ENCODE data around the gene RAD9A. TPM values are rescaled to one million over a fixed set of nuclear protein-coding genes. Genes with fewer than 3 reads are reported as not detected.
A peak's percentile ranks its signal among the peaks of the same experiment; 100 is the strongest.

Gene RAD9A
- total RNA-seq, 1 experiment from 2014 or later = 13.3 TPM

GRCh38 chr11:67409781-67410368 is 18.1 kb downstream of the RAD9A start:
- DNase-seq (ENCODE audit: low read depth) = no peak

DNA sequence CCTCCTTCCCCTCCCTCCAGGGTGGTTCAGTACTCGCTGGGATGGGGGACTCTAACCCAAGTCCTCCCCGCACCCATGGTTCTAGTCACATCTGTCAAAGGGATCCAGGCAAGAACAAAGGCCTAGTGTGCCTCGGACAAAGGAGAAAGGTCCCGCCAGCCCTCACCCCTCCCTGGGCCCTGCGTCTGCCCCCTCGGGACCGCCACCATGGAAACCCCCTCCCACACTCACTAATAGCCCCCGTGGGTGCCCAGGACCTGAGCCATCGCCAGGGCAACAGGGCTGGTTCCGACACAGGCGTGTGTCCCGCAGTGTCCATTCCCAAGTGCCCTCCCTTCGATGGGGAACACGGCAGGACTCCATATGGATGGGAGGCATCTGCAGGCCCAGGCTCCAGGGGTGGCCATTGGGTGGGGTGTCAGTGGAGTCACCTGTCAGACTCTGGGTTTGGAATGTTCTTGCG is 18.6 kb downstream of the RAD9A start:
- no peak for DNase-seq (ENCODE audit: low read depth)

DNA sequence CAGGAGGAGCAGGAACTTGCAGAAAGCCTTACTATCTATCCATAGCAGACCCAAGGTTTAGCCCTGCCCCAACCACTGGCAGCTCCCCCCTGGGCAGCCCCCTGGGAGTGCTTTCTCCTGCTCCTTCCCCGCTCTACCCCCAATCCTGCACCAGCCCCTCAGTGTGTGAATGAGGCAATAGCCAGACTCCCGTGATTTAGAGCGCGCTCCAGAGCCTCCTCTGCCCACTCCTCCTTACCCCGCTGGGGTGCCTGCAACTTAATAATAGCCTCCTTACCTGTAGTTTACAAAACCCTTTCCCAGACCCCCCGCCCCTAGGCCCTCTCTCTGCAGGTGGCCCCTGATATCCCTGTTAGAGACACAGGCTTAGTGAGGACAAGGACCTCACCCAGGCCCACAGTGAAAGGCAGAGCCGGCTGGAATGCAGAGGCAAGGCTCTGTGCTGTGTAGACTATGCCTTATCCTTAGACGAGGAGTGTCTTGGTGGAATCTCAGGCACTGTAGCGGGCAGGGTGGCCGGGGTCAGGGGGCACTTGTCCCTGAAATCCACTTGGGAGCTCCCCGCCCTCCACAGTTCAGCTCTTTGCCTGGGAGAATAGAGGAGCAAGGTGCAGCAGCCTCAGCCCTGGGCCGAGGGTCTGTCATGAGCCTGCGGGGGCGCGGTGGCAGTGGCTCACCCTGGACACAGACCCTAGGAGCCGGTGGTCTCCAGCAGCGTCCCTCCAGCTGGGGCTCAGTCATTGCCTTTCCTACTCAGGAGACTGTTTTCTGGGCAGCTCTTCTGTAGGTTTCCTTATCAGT is 19.4 kb downstream of the RAD9A start:
- DNase-seq (ENCODE audit: low read depth) = no peak

DNA sequence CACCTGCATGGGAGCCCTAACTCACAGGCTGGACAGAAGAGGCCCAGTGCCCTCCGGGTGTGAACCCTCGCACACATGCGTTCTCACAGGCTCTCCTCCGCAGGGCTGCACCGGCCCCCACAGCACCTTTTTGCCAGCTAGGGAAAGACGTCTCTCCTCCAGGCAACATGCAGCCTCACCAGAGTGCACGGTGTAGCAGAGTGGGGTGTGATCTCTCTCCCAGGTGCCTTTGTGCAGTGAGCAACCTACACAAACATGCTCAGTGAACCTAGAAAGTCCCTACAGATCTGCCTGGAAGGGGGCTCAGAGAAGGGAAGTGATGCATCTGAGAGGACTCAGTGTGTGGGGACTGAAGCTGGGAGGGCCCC is 20.0 kb downstream of the RAD9A start:
- DNase-seq (ENCODE audit: low read depth) = no peak

DNA sequence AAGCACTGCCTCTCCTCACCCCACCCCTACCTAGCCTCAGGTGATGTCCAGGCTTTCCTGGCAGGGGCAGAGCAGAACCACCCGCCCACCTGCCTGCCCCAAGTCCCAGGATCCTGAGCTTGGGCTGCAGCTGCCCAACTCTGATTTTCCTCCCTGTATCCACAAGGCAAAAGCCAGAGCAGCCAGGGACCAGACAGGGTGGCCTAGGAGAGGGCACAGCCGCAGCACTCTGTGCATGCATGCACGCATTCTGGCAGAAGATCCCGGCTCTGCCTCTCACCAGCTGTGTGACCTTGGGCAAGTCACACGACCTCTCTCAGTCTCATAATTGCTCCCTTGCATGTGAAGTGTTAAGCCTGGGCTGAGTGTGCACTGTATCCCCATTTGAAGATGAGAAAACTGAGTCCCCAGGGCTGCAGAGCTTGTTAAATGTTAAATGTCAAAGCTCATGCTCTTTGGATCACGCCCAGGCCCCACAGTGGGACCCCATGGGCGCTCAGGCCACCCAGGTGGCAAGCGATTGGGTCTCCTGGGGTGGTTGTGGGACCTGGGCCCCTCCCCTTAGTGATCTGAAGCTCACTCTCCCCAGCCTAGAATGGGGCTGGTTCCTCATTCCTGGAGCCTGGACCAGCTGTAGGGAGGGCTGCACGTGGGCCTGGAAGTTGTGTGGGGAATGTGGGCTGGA is 20.9 kb downstream of the RAD9A start:
- DNase-seq (ENCODE audit: low read depth) = no peak

DNA sequence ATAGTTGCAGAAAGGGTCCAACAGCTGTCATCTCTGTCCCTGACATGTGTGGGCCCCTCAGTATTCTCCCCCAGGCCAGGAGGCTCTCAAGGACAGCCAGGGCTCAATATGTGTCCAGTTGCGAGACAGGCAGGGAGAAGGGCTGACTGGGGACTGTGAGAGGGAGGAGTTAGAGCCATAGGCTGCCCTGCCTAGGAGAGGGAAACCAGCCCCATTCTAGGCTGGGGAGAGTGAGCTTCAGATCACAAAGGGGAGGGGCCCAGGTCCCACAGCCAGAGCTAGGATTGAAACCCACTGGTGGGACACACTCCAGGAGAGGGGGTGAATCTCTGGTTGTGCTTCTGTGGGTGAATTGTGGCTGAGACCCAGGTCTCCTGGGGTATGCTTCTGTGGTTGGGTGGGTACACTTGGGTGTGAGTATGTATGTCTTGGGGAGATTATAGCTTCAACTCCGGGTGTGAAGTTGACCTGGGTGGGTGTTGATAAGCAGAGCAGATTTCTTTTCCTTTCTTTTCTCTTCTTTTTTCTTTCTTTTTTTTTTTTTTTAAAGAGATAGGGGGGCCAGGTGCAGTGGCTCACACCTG is 21.6 kb downstream of the RAD9A start:
- no peak for DNase-seq (ENCODE audit: low read depth)

- no peak for DNase-seq (ENCODE audit: low read depth)
Observed at GRCh38 chr11:67415501-67416304, 23.9 kb downstream of the RAD9A start, which contains the start of gene CARNS1. Gene CARNS1, plus strand, starts transcription at chr11:67415678. Its CDS starts 522 bp downstream, at chr11:67416200.

DNA sequence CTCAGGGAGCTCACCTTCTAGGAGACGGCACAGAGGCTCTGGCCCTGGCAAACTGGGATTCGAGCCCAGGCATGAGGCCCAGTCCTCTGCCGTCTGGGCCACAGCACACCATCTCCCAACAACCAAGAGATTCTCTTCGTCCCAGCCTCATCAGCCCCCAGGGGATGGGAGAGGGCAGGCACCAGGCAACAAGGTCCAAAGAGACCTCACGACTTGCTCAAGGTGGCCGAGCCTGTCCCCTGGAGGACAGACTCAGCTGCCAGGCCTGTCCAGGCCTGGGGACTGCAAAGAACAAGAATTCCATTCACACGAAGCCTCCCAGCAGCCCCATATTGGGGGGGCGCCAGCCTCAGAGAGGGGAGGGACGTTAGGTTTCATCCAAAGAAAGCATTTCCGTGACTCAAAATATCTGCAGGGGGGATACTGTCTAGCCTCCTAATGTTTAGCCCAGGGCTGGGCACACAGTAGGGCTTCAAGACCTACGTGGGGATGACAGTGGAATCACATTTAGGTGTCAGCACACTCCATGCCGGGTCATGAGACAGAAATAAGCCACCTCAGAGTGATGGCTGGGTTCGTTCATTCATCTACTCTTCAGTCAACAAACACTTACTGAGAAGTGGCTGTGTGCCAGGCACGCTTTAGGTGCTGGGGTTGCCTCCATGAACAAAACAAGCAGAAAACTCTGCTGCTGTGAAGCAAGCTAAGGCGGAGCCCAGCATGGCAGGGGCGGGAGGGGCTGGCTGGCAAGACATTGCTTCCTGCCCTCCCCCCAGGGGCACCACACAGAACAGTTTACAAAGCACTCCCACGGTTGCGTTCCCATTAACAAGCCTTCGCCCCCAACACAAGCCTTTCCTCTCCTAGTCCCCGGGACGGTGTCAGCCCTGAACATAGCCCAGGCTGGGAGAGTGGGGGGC is 24.9 kb downstream of the RAD9A start:
- DNase-seq (ENCODE audit: low read depth) = peak; percentile 40

- DNase-seq (ENCODE audit: low read depth) = no peak
Observed at GRCh38 chr11:67417425-67417824, 25.6 kb downstream of the RAD9A start.

- no peak for DNase-seq (ENCODE audit: low read depth)
Observed at GRCh38 chr11:67418476-67419281, 26.9 kb downstream of the RAD9A start.

- DNase-seq (ENCODE audit: low read depth) = no peak
Observed at GRCh38 chr11:67419325-67420049, 27.7 kb downstream of the RAD9A start.

DNA sequence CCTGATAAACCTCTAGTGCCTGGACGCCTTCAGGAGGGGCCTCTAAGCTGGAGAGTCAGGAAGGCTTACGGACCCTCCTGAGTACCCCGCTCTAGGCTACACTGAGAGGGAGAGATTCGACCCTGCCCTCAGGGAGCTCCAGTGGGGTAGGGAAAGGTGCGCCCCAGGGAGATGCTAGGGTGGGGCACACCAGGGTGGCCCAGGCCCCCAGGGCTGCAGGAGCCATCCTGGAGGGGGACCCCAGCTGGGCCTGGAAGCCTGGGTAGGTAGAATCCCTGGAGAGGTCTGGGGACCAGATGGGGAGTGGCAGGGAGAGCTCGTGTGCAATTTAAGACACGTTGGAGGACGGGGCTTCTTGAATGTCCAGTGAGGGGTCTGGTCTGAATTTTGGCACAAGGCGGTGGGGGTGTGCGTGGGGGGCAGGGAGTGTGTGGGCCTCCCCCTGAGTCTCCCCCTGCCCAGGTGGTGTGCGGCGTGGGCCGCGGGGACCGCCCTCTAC is 28.4 kb downstream of the RAD9A start:
- DNase-seq (ENCODE audit: low read depth) = no peak

DNA sequence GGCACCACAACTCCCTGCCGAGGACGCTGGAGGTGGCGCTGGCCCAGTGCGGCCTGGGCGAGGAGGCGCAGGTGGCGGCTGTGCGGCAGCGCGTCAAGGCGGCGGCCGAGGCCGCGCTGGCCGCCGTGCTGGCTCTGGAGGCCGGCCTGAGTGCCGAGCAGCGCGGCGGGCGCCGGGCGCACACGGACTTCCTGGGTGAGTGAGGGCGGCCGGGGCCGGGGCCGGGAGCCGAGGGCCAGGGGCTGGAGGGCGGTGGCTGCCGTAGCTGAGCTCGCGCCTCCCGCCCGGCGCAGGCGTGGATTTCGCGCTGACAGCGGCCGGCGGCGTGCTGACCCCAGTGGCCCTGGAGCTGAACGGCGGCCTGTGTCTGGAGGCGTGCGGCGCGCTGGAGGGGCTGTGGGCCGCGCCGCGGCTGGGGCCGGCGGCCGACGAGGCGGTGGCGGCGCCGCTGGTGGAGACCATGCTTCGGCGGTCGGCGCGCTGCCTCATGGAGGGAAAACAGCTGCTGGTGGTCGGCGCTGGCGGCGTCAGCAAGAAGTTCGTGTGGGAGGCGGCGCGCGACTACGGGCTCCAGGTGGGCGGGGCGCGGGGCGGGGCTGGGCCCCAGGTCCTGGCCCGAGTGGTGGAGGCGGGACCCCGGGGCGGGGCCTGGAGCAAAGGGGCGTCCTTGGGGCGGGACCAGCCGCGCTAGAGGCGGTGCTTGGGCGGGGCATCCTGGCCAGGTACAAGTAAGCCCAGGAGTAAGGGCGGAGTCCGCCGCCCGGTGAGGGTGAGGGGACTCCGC is 29.1 kb downstream of the RAD9A start:
- peak; percentile 84 for DNase-seq (ENCODE audit: low read depth)

DNA sequence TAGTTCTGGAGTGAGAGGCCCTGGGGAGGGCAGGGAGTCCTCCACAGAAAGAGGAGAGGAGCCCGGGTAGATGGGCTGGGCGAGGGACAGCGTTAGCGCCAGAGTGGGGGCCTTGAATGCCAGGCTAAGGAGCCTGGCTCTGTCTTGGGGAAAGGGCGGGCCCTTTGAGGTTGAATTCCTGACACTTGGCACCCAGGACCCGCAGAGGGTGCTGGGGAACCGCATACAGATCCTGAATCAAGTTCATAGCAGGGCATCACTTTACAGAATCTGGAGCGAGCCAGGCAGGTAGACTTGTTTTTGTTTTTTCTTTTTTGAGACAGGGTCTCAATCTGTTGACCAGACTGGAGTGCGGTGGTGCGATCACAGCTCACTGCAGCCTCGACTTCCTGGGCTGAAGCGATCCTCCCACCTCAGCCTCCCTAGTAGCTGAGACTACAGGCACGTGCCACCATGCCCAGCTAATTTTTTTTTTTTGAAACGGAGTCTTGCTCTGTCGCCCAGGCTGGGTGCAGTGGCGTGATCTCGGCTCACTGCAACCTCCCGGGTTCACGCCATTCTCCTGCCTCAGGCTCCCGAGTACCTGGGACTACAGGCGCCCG is 29.7 kb downstream of the RAD9A start:
- no peak for DNase-seq (ENCODE audit: low read depth)

DNA sequence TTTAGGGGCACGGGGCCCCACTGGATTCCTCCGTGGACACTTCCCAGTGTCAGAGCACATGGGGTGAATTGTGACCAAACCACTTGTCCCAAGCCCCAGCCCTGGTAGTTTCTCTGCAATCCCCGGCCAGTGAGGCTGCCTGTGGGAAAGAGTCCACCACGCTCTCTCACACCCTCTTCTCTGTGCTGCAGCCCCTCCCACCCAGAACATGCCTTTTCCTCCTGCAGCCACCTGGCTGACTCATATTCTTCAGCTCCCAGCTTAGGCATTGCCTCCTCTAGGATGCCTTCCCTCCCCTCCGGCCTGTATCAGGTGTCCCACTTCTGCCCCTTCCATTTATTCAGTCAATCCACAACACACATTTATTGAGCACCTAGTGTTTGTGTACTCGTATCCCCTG is 31.1 kb downstream of the RAD9A start:
- DNase-seq (ENCODE audit: low read depth) = peak; percentile 56

DNA sequence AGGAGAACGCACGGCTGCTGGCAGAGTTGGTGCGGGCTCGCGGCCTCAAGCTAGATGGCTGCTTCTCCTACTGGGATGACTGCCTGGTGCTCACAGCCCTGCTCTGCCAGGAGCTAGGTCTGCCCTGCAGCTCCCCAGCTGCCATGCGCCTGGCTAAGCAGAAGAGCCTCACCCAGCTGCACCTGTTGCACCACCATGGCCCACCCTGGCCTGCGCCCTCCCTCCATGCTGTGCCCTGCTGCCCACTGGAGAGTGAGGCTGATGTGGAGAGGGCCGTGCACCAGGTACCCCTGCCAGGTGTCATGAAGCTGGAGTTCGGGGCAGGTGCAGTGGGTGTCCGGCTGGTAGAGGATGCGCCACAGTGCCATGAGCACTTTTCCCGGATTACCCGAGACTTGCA is 31.7 kb downstream of the RAD9A start:
- no peak for DNase-seq (ENCODE audit: low read depth)

DNA sequence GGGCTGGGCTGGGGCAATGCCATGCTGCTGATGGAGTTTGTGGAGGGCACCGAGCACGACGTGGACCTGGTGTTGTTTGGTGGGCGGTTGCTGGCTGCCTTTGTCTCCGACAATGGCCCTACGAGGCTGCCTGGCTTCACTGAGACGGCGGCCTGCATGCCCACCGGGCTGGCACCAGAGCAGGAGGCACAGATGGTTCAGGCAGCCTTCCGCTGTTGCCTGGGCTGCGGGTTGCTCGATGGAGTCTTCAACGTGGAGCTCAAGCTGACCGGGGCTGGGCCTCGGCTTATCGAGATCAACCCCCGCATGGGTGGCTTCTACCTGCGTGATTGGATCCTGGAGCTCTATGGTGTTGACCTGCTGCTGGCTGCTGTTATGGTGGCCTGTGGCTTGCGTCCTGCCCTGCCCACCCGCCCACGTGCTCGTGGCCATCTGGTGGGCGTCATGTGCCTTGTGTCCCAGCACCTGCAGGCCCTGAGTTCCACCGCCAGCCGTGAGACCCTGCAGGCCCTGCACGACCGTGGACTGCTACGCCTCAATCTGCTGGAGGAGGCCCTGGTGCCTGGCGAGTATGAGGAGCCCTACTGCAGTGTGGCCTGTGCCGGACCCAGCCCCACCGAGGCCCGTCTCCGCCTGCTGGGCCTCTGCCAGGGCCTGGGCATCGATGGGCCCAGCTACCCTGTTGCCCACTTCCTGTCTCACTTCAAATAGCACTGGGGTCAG is 32.3 kb downstream of the RAD9A start:
- DNase-seq (ENCODE audit: low read depth) = no peak

All from M059J (cell line).